T-helper 17 cell (primary cell): ENCODE data around the gene MCIDAS. TPM values are rescaled to one million over a fixed set of nuclear protein-coding genes. Genes with fewer than 3 reads are reported as not detected.

Experiments used
- total RNA-seq, 4 donors: library from RNA in 2 of 4; stranded (reverse) in 2 of 4; gene quantifications; one replicate each; pipeline ENCODE4 v1.2.3 and lab custom pipeline; 2022 to 2026

The MCIDAS gene
- total RNA-seq, 2 donors from 2014 or later = not detected

Other genes with a start within 250 kb of the MCIDAS start
- not detected for gene ESM1, start 241.7 kb downstream of the MCIDAS start, total RNA-seq
- gene GZMK, start 203.1 kb downstream of the MCIDAS start, total RNA-seq = 1 to 10 TPM; 3.9 to 9.2 TPM
- 10 to 100 TPM in 1 of 2 donors, 1 to 10 TPM in 1; 7.9 to 11.3 TPM for gene GZMA, start 124.7 kb downstream of the MCIDAS start, total RNA-seq
- not detected for gene GPX8, start 67.1 kb downstream of the MCIDAS start, total RNA-seq
- not detected for gene CDC20B, start 54.1 kb downstream of the MCIDAS start, total RNA-seq
- not detected for gene CCNO, start 6.3 kb upstream of the MCIDAS start, total RNA-seq
- 10 to 100 TPM; 12.7 to 19.0 TPM for gene DHX29, start 80.4 kb upstream of the MCIDAS start, total RNA-seq
- gene MTREX, start 80.7 kb upstream of the MCIDAS start, total RNA-seq = 10 to 100 TPM; 61.0 to 73.7 TPM